ENCODE data around the gene TIA1.

DNA sequence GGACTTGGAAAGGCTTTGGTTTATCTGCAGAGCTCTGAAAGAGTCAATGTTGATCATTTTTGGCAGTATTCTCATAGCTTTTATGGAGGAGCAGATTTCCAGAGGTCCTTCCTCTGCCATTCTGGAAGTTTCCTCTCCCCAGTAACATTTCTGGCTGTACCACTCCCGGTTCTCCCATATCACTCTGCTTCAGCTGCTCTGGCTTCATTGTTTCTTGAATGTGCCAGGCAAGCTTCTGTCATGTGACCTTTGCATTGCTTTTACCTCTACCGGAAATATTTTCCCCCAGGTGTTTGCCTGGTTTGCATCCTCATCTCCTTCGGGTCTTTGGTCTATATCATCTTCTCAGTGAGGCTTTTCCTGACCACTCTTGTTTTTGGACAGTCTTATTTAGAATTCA, 21.9 kb upstream of the TIA1 start:
- TF ChIP-seq, protein P1, sequence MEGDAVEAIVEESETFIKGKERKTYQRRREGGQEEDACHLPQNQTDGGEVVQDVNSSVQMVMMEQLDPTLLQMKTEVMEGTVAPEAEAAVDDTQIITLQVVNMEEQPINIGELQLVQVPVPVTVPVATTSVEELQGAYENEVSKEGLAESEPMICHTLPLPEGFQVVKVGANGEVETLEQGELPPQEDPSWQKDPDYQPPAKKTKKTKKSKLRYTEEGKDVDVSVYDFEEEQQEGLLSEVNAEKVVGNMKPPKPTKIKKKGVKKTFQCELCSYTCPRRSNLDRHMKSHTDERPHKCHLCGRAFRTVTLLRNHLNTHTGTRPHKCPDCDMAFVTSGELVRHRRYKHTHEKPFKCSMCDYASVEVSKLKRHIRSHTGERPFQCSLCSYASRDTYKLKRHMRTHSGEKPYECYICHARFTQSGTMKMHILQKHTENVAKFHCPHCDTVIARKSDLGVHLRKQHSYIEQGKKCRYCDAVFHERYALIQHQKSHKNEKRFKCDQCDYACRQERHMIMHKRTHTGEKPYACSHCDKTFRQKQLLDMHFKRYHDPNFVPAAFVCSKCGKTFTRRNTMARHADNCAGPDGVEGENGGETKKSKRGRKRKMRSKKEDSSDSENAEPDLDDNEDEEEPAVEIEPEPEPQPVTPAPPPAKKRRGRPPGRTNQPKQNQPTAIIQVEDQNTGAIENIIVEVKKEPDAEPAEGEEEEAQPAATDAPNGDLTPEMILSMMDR (IDR thresholded peaks at IDR 0.05) = no peak
- no peak for TF ChIP-seq POLR2A (IDR thresholded peaks at IDR 0.05)
- no peak for TF ChIP-seq POLR2AphosphoS5 (IDR thresholded peaks at IDR 0.05)
